ENCODE results near the gene NTN1. TPM values are rescaled to one million over a fixed set of nuclear protein-coding genes. Genes with fewer than 3 reads are reported as not detected.

The NTN1 gene
- total RNA-seq, 1 donor from 2014 or later: 1.1 TPM

GRCh38 chr17:9205520-9206409 lies 184.5 kb downstream of the NTN1 start:
- H3K4me1 Mint-ChIP-seq: peaks cover 39% of the 10 kb centered on the region
- intact Hi-C loops (cut with micrococcal nuclease): no loop called here
- DNase-seq: no peak
- no peaks in the 10 kb centered on the region for H3K27me3 Mint-ChIP-seq
- no peaks in the 10 kb centered on the region for H3K36me3 Mint-ChIP-seq (ENCODE audit: low read depth)
- no peak for ATAC-seq (ENCODE audit: low read depth)
- CTCF ChIA-PET: no interaction called here
- H3K27ac Mint-ChIP-seq: peak overlapping the region; percentile 35
- no peak for TF ChIP-seq CTCF (IDR thresholded peaks at IDR 0.05)
- H3K4me3 Mint-ChIP-seq: no peak overlapping the region
- POLR2A ChIA-PET: no interaction called here
- H3K9me3 Mint-ChIP-seq: no peaks in the 10 kb centered on the region

- Mint-ChIP-seq H3K9me3 (no peaks in the 10 kb centered on the region), H3K4me1 (peaks cover 33% of the 10 kb centered on the region), H3K36me3 (ENCODE audit: low read depth) (no peaks in the 10 kb centered on the region), H3K27me3 (no peaks in the 10 kb centered on the region), H3K27ac (no peak overlapping the region), H3K4me3 (no peak overlapping the region)
- DNase-seq: no peak
- ChIA-PET CTCF (no interaction called here), POLR2A (no interaction called here)
- no peak for TF ChIP-seq CTCF (IDR thresholded peaks at IDR 0.05)
- ATAC-seq (ENCODE audit: low read depth): no peak
- intact Hi-C loops (cut with micrococcal nuclease): no loop called here
These were observed 185.0 kb downstream of the NTN1 start for GRCh38 chr17:9206410-9206703.

- no peaks in the 10 kb centered on the region for H3K9me3 Mint-ChIP-seq
- no peak for ATAC-seq (ENCODE audit: low read depth)
- no peak for DNase-seq
- H3K27ac Mint-ChIP-seq: no peak overlapping the region
- no peaks in the 10 kb centered on the region for H3K27me3 Mint-ChIP-seq
- intact Hi-C loops (cut with micrococcal nuclease): no loop called here
- no peaks in the 10 kb centered on the region for H3K36me3 Mint-ChIP-seq (ENCODE audit: low read depth)
- ChIA-PET CTCF (no interaction called here), POLR2A (no interaction called here)
- TF ChIP-seq CTCF (IDR thresholded peaks at IDR 0.05): no peak
- H3K4me1 Mint-ChIP-seq: peaks cover 29% of the 10 kb centered on the region
- no peak overlapping the region for H3K4me3 Mint-ChIP-seq
These were observed 185.5 kb downstream of the NTN1 start for GRCh38 chr17:9206741-9207332.

- CTCF ChIA-PET: no interaction called here
These were observed 187.2 kb downstream of the NTN1 start for GRCh38 chr17:9208381-9209105.

More at GRCh38 chr17:9208381-9209105, 187.2 kb downstream of the NTN1 start:
- H3K4me1 Mint-ChIP-seq: peaks cover 26% of the 10 kb centered on the region
- H3K36me3 Mint-ChIP-seq (ENCODE audit: low read depth): no peaks in the 10 kb centered on the region
- no peak overlapping the region for H3K4me3 Mint-ChIP-seq
- H3K9me3 Mint-ChIP-seq: no peaks in the 10 kb centered on the region
- H3K27ac Mint-ChIP-seq: no peak overlapping the region
- POLR2A ChIA-PET: no interaction called here
- DNase-seq (no peak), ATAC-seq (ENCODE audit: low read depth) (no peak)
- intact Hi-C loops (cut with micrococcal nuclease): no loop called here
- H3K27me3 Mint-ChIP-seq: no peaks in the 10 kb centered on the region
- TF ChIP-seq CTCF (IDR thresholded peaks at IDR 0.05): no peak
